B cell (primary cell): ENCODE data around the gene NSD1. TPM values are rescaled to one million over a fixed set of nuclear protein-coding genes. Genes with fewer than 3 reads are reported as not detected.

Source experiments
- ATAC-seq: fragments of 200-7000 bp; cut with Tn5 transposase; one replicate; pipeline ENCODE4 v1.10.0; 2021; ENCODE audit warnings: low read depth, mild to moderate bottlenecking, moderate number of reproducible peaks, moderate library complexity
- CTCF ChIA-PET: fragments of 350-600 bp; sonication (Branson Sonifier 250); formaldehyde crosslinking; loops from one replicate; lab custom pipeline; 2021; ENCODE audit warnings: antibody characterized with exemption, inconsistent platforms; lab: Charles Lee
- POLR2A ChIA-PET: fragments of 350-600 bp; sonication (Branson Sonifier 250); formaldehyde crosslinking; loops from one replicate; lab custom pipeline; 2021; ENCODE audit warnings: antibody characterized with exemption; lab: Charles Lee
- DNase-seq: peaks from one replicate; pipeline ENCODE4 v3.0.0; 2013
- H2AFZ ChIP-seq: 2 replicates; pipeline ENCODE4 v1.6.1; 2012; ENCODE audit warnings: mild to moderate bottlenecking, low read depth, low read length; ENCODE audit not compliant: insufficient read depth, poor library complexity, severe bottlenecking
- H3K27ac ChIP-seq, 2 donors: 1 replicate in 1 of 2; 2 replicates in 1 of 2; pipeline ENCODE4 v1.5.1; 2012 to 2013; ENCODE audit warnings: low read length in 2 of 2, mild to moderate bottlenecking in 2 of 2, moderate library complexity in 1 of 2
- H3K27me3 ChIP-seq, 4 experiments: fragments of 200-600 bp in 1 of 4; sonication (generic) in 1 of 4; replicated peaks in 1 of 4; 1 replicate in 2 of 4; 2 replicates in 2 of 4; pipeline versions ENCODE4 v1.6.1 to v1.7.0; 2013 to 2016; ENCODE audit warnings: low read length in 3 of 4, mild to moderate bottlenecking in 2 of 4, mixed read lengths in 1 of 4, moderate library complexity in 1 of 4; ENCODE audit not compliant: insufficient read depth in 4 of 4, control insufficient read depth in 3 of 4; ENCODE audit errors: control extremely low read depth in 1 of 4
- H3K36me3 ChIP-seq, 2 experiments: replicated peaks in 1 of 2; 1 replicate in 1 of 2; 2 replicates in 1 of 2; pipeline versions ENCODE4 v1.6.1 to v1.7.1; 2013; ENCODE audit warnings: low read length in 1 of 2; ENCODE audit not compliant: insufficient read depth in 2 of 2, control insufficient read depth in 1 of 2; ENCODE audit errors: control extremely low read depth in 1 of 2, extremely low read depth in 1 of 2
- H3K4me1 ChIP-seq, 2 donors: fragments of 200-600 bp in 1 of 2; sonication (generic) in 1 of 2; 1 replicate in 1 of 2; 2 replicates in 1 of 2; pipeline versions ENCODE4 v1.5.1 to v1.6.1; 2013 to 2017; ENCODE audit warnings: low read length in 2 of 2; ENCODE audit not compliant: control insufficient read depth in 2 of 2, insufficient read depth in 2 of 2
- H3K4me2 ChIP-seq: replicated peaks from 2 replicates; pipeline ENCODE3; 2012; ENCODE audit warnings: mild to moderate bottlenecking, low read depth, low read length; ENCODE audit not compliant: poor library complexity, severe bottlenecking
- H3K4me3 ChIP-seq, 5 experiments: fragments of 200-600 bp in 1 of 5; sonication (generic) in 1 of 5; 1 replicate in 3 of 5; 2 replicates in 2 of 5; pipeline versions ENCODE4 v1.5.1 to v1.7.0; 2011 to 2016; ENCODE audit warnings: low read length in 4 of 5, mild to moderate bottlenecking in 4 of 5, low read depth in 2 of 5, control low read depth in 1 of 5, moderate library complexity in 1 of 5; ENCODE audit not compliant: insufficient read depth in 1 of 5; ENCODE audit errors: control extremely low read depth in 1 of 5, extremely low read depth in 1 of 5
- H3K79me2 ChIP-seq: fragments of 200-600 bp; sonication (generic); one replicate; pipeline ENCODE4 v1.6.0; 2016; ENCODE audit warnings: low read length; ENCODE audit not compliant: control insufficient read depth, insufficient read depth
- H3K9ac ChIP-seq: fragments of 200-600 bp; sonication (generic); 2 replicates; pipeline ENCODE4 v1.6.1; 2017; ENCODE audit warnings: mild to moderate bottlenecking, low read length, moderate library complexity
- H3K9me3 ChIP-seq, 3 donors: one replicate each; pipeline versions ENCODE4 v1.6.1 to v1.7.1; 2013; ENCODE audit warnings: low read length in 2 of 3; ENCODE audit not compliant: control insufficient read depth in 2 of 3, insufficient read depth in 1 of 3; ENCODE audit errors: control extremely low read depth in 1 of 3
- H4K20me1 ChIP-seq: 2 replicates; pipeline ENCODE4 v1.6.0; 2012; ENCODE audit warnings: mild to moderate bottlenecking, low read length; ENCODE audit not compliant: insufficient read depth, control insufficient read depth, poor library complexity, severe bottlenecking
- H3K27ac Mint-ChIP-seq: one replicate; pipeline ENCODE4 v1.8.0; 2021; ENCODE audit warnings: mixed read lengths
- H3K27me3 Mint-ChIP-seq: one replicate; pipeline ENCODE4 v1.8.0; 2021; ENCODE audit warnings: mixed read lengths
- H3K4me1 Mint-ChIP-seq: one replicate; pipeline ENCODE4 v1.8.0; 2021; ENCODE audit warnings: mixed read lengths
- H3K4me3 Mint-ChIP-seq: one replicate; pipeline ENCODE4 v1.8.0; 2021; ENCODE audit warnings: mixed read lengths
- H3K9me3 Mint-ChIP-seq: one replicate; pipeline ENCODE4 v1.8.0; 2022; ENCODE audit warnings: mixed read lengths; ENCODE audit not compliant: insufficient read depth
- CTCF ChIP-seq: fragments of 200-600 bp; IDR thresholded peaks from one replicate; pipeline ENCODE4 v1.8.0; 2022; ENCODE audit warnings: antibody characterized with exemption, mild to moderate bottlenecking
- EZH2 ChIP-seq: IDR thresholded peaks from 2 replicates; pipeline ENCODE4 v1.6.1; 2012; ENCODE audit warnings: borderline replicate concordance, low read depth, mild to moderate bottlenecking, moderate library complexity, low read length; ENCODE audit not compliant: insufficient read depth, poor library complexity, severe bottlenecking
- WGBS: methylation state at CpG from one replicate; pipeline ENCODE4 v1.1.5; 2013; ENCODE audit warnings: missing lambda C conversion rate; ENCODE audit not compliant: insufficient coverage; 5-methylcytosine and 5-hydroxymethylcytosine counted together
- intact Hi-C: fragments of 100-400 bp; cut with micrococcal nuclease; formaldehyde crosslinking; loops from one replicate; pipeline ENCODE4 v1.10.0; 2022
- polyA plus RNA-seq: library from polyadenylated mRNA; depleted of rRNA; stranded (reverse); fragments of >200 nt; gene quantifications from 2 replicates; pipeline ENCODE4 v1.2.3, GENCODE V29; 2012
- total RNA-seq, 2 donors: library from RNA; stranded (reverse); fragments of 120-200 nt in 1 of 2; gene quantifications; 1 replicate in 1 of 2; 2 replicates in 1 of 2; pipeline versions ENCODE4 v1.2.3 to v1.2.4, GENCODE V29; 2013 to 2022

NSD1 gene
- total and polyA plus RNA-seq, 2 donors (not counting 1 experiment from before 2014, with no cell fraction given), result 10.8 to 145 TPM

DNA sequence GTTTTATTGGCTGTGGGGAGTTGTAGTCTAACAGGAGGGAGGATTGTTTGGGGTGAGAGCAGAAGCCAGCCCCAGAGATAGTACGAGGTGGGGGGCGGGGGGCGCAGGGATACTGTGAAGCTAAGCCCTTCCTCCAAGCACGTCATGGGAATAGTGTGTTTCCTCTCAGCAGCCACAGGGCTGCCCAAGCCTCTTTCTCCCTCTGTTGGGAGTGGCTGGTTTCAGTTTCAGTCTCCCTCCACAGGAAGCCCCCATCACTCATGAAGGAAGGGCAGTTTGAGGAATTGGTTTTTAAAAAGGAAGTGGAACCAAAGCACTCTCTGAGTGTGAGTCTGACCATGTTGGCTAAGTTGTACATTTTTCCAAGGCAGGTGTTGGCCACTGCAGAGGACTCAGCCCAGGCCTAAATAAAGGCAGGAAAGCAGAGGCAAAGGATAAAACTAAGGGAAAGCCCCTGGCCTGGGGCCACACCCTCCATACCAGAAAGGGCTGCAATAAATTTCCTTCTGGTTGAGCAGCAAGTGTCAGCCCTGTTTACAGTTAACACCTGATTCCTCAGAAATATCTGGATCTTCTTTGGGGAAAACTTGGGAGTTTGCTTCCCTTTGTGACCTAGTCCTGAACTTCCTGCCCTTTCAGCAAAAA, 166.8 kb downstream of the NSD1 start:
- Histone ChIP-seq H3K27ac (peak overlapping the region; percentile 79 to 81), H3K79me2 (peaks cover 41% of the 10 kb centered on the region), H3K4me3 (peak overlapping the region in 3 of 5 experiments; percentile 7 to 54 (median 18)), H3K36me3 (peaks cover 2 to 21% of the 10 kb centered on the region in 2 experiments), H3K9me3 (no peaks in the 10 kb centered on the region), H4K20me1 (peaks cover 16% of the 10 kb centered on the region), H3K27me3 (no peaks in the 10 kb centered on the region), H3K4me2 (peak overlapping the region; percentile 87), H3K4me1 (peaks cover 69 to 87% of the 10 kb centered on the region in 2 donors), H2AFZ (peak overlapping the region; percentile 6), H3K9ac (peak overlapping the region; percentile 38)
- peak; percentile 71 for ATAC-seq
- CTCF ChIA-PET, result interaction anchor here (1.1 to 3.8 kb wide), 5 partner anchors 9 to 103 kb away, joined by 3 to 26 read pairs (median 4); no protein-coding TSS in a partner anchor
- intact Hi-C loops, result loop anchor here (1.0 to 5.0 kb wide), 6 partner anchors 12 to 302 kb away; partner anchors contain the start of genes B4GALT7, DOK3, LMAN2 and NSD1
- no peaks in the 10 kb centered on the region for H3K9me3 Mint-ChIP-seq
- peaks cover 85% of the 10 kb centered on the region for H3K4me1 Mint-ChIP-seq
- peak overlapping the region; percentile 95 for H3K4me3 Mint-ChIP-seq
- H3K27me3 Mint-ChIP-seq, result no peaks in the 10 kb centered on the region
- WGBS, result 0% methylated on average over 3 of the region's 4 CpGs
- POLR2A ChIA-PET, result interaction anchor here (0.6 to 0.7 kb wide), 2 partner anchors 9 to 16 kb away, joined by 3 to 8 read pairs; no protein-coding TSS in a partner anchor
- TF ChIP-seq EZH2 (no peak), CTCF (no peak)
- DNase-seq, result peak; percentile 91
- peak overlapping the region; percentile 93 for H3K27ac Mint-ChIP-seq

GRCh38 chr5:177300951-177301350, 167.4 kb downstream of the NSD1 start:
- Histone ChIP-seq H3K4me1 (peaks cover 67 to 85% of the 10 kb centered on the region in 2 donors), H3K27ac (peak overlapping the region; percentile 79 to 81), H2AFZ (no peak overlapping the region), H3K9ac (peak overlapping the region; percentile 38), H3K36me3 (peaks cover under 1 to 24% of the 10 kb centered on the region in 2 experiments), H3K79me2 (peaks cover 45% of the 10 kb centered on the region), H3K27me3 (no peaks in the 10 kb centered on the region), H4K20me1 (peaks cover 22% of the 10 kb centered on the region), H3K4me2 (peak overlapping the region; percentile 87), H3K4me3 (peak overlapping the region in 1 of 5 experiments; percentile 54), H3K9me3 (no peaks in the 10 kb centered on the region)
- intact Hi-C loops, result loop anchor here (1.0 to 5.0 kb wide), 6 partner anchors 11 to 301 kb away; partner anchors contain the start of genes B4GALT7, DOK3, LMAN2 and NSD1
- no peak for TF ChIP-seq CTCF
- no peak for TF ChIP-seq EZH2
- no peak for DNase-seq
- peaks cover 85% of the 10 kb centered on the region for H3K4me1 Mint-ChIP-seq
- no peaks in the 10 kb centered on the region for H3K9me3 Mint-ChIP-seq
- ChIA-PET CTCF (interaction anchor here (0.8 to 3.8 kb wide), 5 partner anchors 9 to 188 kb away, joined by 3 to 26 read pairs (median 5); no protein-coding TSS in a partner anchor), POLR2A (interaction anchor here (1.2 kb wide), 1 partner anchor 12 kb away, joined by 3 read pairs; no protein-coding TSS in a partner anchor)
- no peak for ATAC-seq
- peak overlapping the region; percentile 93 for H3K27ac Mint-ChIP-seq
- no peaks in the 10 kb centered on the region for H3K27me3 Mint-ChIP-seq
- WGBS, result no CpG with 5 or more reads among the region's 2 CpGs
- peak overlapping the region; percentile 95 for H3K4me3 Mint-ChIP-seq
